ENCODE measurements around the gene SYF2. TPM values are rescaled to one million over a fixed set of nuclear protein-coding genes. Genes with fewer than 3 reads are reported as not detected.

The SYF2 gene
- total RNA-seq, 1 donor from 2014 or later = 23.2 TPM

- H3K27ac Mint-ChIP-seq (ENCODE audit: unreplicated experiment) = no peak overlapping the region
- H3K4me1 Mint-ChIP-seq (ENCODE audit: low read depth) = no peaks in the 10 kb centered on the region
- peaks cover 8% of the 10 kb centered on the region for H3K9me3 Mint-ChIP-seq (ENCODE audit: low read depth)
- no peaks in the 10 kb centered on the region for H3K27me3 Mint-ChIP-seq (ENCODE audit: low read depth)
- DNase-seq (ENCODE audit: low spot score) = no peak
- no peak for TF ChIP-seq CTCF (IDR thresholded peaks at IDR 0.05)
- H3K4me3 Mint-ChIP-seq (ENCODE audit: unreplicated experiment) = no peak overlapping the region
- no peaks in the 10 kb centered on the region for H3K36me3 Mint-ChIP-seq (ENCODE audit: low read depth)
These were observed 58.0 kb downstream of the SYF2 start for GRCh38 chr1:25174363-25174729.

- DNase-seq (ENCODE audit: low spot score) = no peak
- Mint-ChIP-seq H3K4me1 (ENCODE audit: low read depth) (no peaks in the 10 kb centered on the region), H3K27me3 (ENCODE audit: low read depth) (no peaks in the 10 kb centered on the region), H3K36me3 (ENCODE audit: low read depth) (no peaks in the 10 kb centered on the region), H3K27ac (ENCODE audit: unreplicated experiment) (no peak overlapping the region), H3K4me3 (ENCODE audit: unreplicated experiment) (no peak overlapping the region), H3K9me3 (ENCODE audit: low read depth) (peaks cover 8% of the 10 kb centered on the region)
- no peak for TF ChIP-seq CTCF (IDR thresholded peaks at IDR 0.05)
These were observed 58.4 kb downstream of the SYF2 start for GRCh38 chr1:25173809-25174340.

Other genes starting within 250 kb of the SYF2 start
- gene RSRP1, start 15.0 kb upstream of the SYF2 start, total RNA-seq = 68.5 to 96.7 TPM (median 76.4 TPM) in 3 replicates
- gene RHD, start 40.0 kb upstream of the SYF2 start, total RNA-seq = not detected in 3 replicates
- gene TMEM50A, start 105.8 kb upstream of the SYF2 start, total RNA-seq = 137 to 145 TPM (median 138 TPM) in 3 replicates
- gene RHCE, start 188.3 kb upstream of the SYF2 start, total RNA-seq = 1.0 to 1.7 TPM (median 1.0 TPM) in 3 replicates
- 31.5 to 39.4 TPM (median 37.0 TPM) in 3 replicates for gene MACO1, start 198.4 kb upstream of the SYF2 start, total RNA-seq

Measured in chondrocyte (in vitro differentiated cells).